Measurements from ENCODE around the gene SRGAP3. TPM values are rescaled to one million over a fixed set of nuclear protein-coding genes. Genes with fewer than 3 reads are reported as not detected.

SRGAP3 gene
- total RNA-seq, 4 donors from 2014 or later, result 13.7 to 27.7 (median 18.5) TPM

- DNase-seq (ENCODE audit: low spot score in 2 of 2), result no peak
- no peak overlapping the region for H3K4me3 ChIP-seq (ENCODE audit: low read depth, poor library complexity, severe bottlenecking)
- intact Hi-C loops (cut with DNase I; ENCODE audit: low total_unique reads), result loop anchor here (10.0 kb wide), 1 partner anchor 1145 kb away; no protein-coding TSS in a partner anchor
- TF ChIP-seq POLR2A (IDR thresholded peaks at IDR 0.05) (no peak), CTCF (IDR thresholded peaks at IDR 0.05) (no peak)
- WGBS, 2 donors, result 94 to 96% methylated on average over 4 of the region's 4 CpGs
Observed at GRCh38 chr3:9139366-9139765, 110.1 kb downstream of the SRGAP3 start.

GRCh38 chr3:9137676-9138075 is 111.8 kb downstream of the SRGAP3 start:
- no peak for DNase-seq (ENCODE audit: low spot score in 2 of 2)
- intact Hi-C loops (cut with DNase I; ENCODE audit: low total_unique reads), result loop anchor here (10.0 kb wide), 1 partner anchor 1143 kb away; no protein-coding TSS in a partner anchor
- no peak for TF ChIP-seq POLR2A (IDR thresholded peaks at IDR 0.05)
- no peak for TF ChIP-seq CTCF (IDR thresholded peaks at IDR 0.05)
- WGBS, 2 donors, result 41 to 52% methylated on average over 4 of the region's 4 CpGs
- H3K4me3 ChIP-seq (ENCODE audit: low read depth, poor library complexity, severe bottlenecking), result no peak overlapping the region

GRCh38 chr3:9136746-9137465 is 112.5 kb downstream of the SRGAP3 start:
- DNase-seq (ENCODE audit: low spot score in 2 of 2), result no peak
- H3K4me3 ChIP-seq (ENCODE audit: low read depth, poor library complexity, severe bottlenecking), result no peak overlapping the region
- TF ChIP-seq POLR2A (IDR thresholded peaks at IDR 0.05), result no peak
- TF ChIP-seq CTCF (IDR thresholded peaks at IDR 0.05), result no peak
- intact Hi-C loops (cut with DNase I; ENCODE audit: low total_unique reads), result loop anchor here (10.0 kb wide), 1 partner anchor 1142 kb away; no protein-coding TSS in a partner anchor
- 75 to 82% methylated on average over 12 of the region's 12 CpGs for WGBS, 2 donors

- WGBS, 2 donors, result 53 to 55% methylated on average over 27 to 30 of the region's 56 CpGs
- DNase-seq (ENCODE audit: low spot score in 2 of 2), result no peak
- H3K4me3 ChIP-seq (ENCODE audit: low read depth, poor library complexity, severe bottlenecking), result no peak overlapping the region
- TF ChIP-seq POLR2A (IDR thresholded peaks at IDR 0.05), result no peak
- no peak for TF ChIP-seq CTCF (IDR thresholded peaks at IDR 0.05)
- intact Hi-C loops (cut with DNase I; ENCODE audit: low total_unique reads), result loop anchor here (10.0 kb wide), 1 partner anchor 1141 kb away; no protein-coding TSS in a partner anchor
Observed at GRCh38 chr3:9135930-9136525, 113.4 kb downstream of the SRGAP3 start.

- H3K4me3 ChIP-seq (ENCODE audit: low read depth, poor library complexity, severe bottlenecking), result no peak overlapping the region
Observed at GRCh38 chr3:9135526-9135925, 113.9 kb downstream of the SRGAP3 start.

More at GRCh38 chr3:9135526-9135925, 113.9 kb downstream of the SRGAP3 start:
- WGBS, 2 donors, result 83 to 92% methylated on average over 6 of the region's 6 CpGs
- intact Hi-C loops (cut with DNase I; ENCODE audit: low total_unique reads), result loop anchor here (10.0 kb wide), 1 partner anchor 1141 kb away; no protein-coding TSS in a partner anchor
- TF ChIP-seq CTCF (IDR thresholded peaks at IDR 0.05), result no peak
- no peak for TF ChIP-seq POLR2A (IDR thresholded peaks at IDR 0.05)
- no peak for DNase-seq (ENCODE audit: low spot score in 2 of 2)

All from lower leg skin (tissue), 4 donors.